ENCODE results near the gene GRIFIN. TPM values are rescaled to one million over a fixed set of nuclear protein-coding genes. Genes with fewer than 3 reads are reported as not detected.

Gene GRIFIN
- total RNA-seq, 6 donors from 2014 or later = not detected

DNA sequence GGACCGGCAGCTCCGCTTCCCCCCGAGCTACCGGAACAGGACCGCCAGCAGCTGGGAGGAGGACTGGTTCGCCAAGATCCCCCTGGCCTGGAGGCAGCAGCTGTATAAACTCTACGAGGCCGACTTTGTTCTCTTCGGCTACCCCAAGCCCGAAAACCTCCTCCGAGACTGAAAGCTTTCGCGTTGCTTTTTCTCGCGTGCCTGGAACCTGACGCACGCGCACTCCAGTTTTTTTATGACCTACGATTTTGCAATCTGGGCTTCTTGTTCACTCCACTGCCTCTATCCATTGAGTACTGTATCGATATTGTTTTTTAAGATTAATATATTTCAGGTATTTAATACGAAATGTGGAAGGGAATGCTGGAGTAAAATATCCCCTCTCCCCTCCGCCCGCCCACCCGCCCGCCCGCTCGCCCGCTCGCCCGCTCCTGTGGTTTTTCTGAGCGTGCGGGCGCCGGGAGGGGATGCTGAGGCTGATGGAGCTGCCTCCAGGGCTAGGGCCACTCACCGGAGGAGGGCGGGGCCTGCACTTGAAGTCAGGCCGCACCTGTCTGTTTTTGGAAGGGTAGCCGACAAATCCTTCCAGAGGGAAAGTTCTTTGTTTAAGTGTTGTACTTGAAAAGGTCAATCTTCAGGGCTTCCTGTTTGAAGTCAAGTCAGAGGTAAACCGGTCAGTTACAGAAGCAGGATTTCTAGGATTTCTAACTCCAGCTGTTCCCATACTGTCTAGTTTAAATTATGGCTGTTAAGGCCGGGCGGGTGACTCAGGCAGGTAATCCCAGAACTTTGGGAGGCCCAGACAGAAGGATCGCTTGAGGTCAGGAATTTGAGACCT is 42.3 kb downstream of the GRIFIN start:
- no peaks in the 10 kb centered on the region for H3K9me3 ChIP-seq
- H3K36me3 ChIP-seq = peaks cover 12 to 31% (median 24%) of the 10 kb centered on the region in 4 donors
- no peaks in the 10 kb centered on the region for H3K27me3 ChIP-seq
- 81% methylated on average over 39 to 42 of the region's 42 CpGs for WGBS, 2 donors
- ATAC-seq (ENCODE audit: low FRiP score in 2 of 2) = peak; percentile 5 to 72
- no peak overlapping the region for H3K4me3 ChIP-seq
- no peak overlapping the region for H3K27ac ChIP-seq
- TF ChIP-seq POLR2AphosphoS5 (IDR thresholded peaks at IDR 0.05) (no peak), EP300 (IDR thresholded peaks at IDR 0.05) (no peak), POLR2A (IDR thresholded peaks at IDR 0.05) (no peak)
- TF ChIP-seq, protein P1, sequence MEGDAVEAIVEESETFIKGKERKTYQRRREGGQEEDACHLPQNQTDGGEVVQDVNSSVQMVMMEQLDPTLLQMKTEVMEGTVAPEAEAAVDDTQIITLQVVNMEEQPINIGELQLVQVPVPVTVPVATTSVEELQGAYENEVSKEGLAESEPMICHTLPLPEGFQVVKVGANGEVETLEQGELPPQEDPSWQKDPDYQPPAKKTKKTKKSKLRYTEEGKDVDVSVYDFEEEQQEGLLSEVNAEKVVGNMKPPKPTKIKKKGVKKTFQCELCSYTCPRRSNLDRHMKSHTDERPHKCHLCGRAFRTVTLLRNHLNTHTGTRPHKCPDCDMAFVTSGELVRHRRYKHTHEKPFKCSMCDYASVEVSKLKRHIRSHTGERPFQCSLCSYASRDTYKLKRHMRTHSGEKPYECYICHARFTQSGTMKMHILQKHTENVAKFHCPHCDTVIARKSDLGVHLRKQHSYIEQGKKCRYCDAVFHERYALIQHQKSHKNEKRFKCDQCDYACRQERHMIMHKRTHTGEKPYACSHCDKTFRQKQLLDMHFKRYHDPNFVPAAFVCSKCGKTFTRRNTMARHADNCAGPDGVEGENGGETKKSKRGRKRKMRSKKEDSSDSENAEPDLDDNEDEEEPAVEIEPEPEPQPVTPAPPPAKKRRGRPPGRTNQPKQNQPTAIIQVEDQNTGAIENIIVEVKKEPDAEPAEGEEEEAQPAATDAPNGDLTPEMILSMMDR (IDR thresholded peaks at IDR 0.05) = no peak
- peaks cover 17 to 32% (median 23%) of the 10 kb centered on the region in 4 donors for H3K4me1 ChIP-seq
- DNase-seq = peak; percentile 84 to 85

GRCh38 chr7:2432910-2433712 is 43.1 kb downstream of the GRIFIN start:
- no peak for ATAC-seq (ENCODE audit: low FRiP score in 2 of 2)
- Histone ChIP-seq H3K27ac (no peak overlapping the region), H3K27me3 (no peaks in the 10 kb centered on the region), H3K9me3 (no peaks in the 10 kb centered on the region), H3K4me3 (no peak overlapping the region), H3K36me3 (peaks cover 12 to 31% (median 24%) of the 10 kb centered on the region in 4 donors), H3K4me1 (peaks cover 11 to 23% (median 17%) of the 10 kb centered on the region in 4 donors)
- 96 to 98% methylated on average over 77 to 85 of the region's 85 CpGs for WGBS, 2 donors
- DNase-seq = peak in 1 of 2 donors; percentile 84
- TF ChIP-seq EP300 (IDR thresholded peaks at IDR 0.05) = no peak
- no peak for TF ChIP-seq POLR2A (IDR thresholded peaks at IDR 0.05)
- TF ChIP-seq, protein P1 (IDR thresholded peaks at IDR 0.05) = no peak
- no peak for TF ChIP-seq POLR2AphosphoS5 (IDR thresholded peaks at IDR 0.05)

DNA sequence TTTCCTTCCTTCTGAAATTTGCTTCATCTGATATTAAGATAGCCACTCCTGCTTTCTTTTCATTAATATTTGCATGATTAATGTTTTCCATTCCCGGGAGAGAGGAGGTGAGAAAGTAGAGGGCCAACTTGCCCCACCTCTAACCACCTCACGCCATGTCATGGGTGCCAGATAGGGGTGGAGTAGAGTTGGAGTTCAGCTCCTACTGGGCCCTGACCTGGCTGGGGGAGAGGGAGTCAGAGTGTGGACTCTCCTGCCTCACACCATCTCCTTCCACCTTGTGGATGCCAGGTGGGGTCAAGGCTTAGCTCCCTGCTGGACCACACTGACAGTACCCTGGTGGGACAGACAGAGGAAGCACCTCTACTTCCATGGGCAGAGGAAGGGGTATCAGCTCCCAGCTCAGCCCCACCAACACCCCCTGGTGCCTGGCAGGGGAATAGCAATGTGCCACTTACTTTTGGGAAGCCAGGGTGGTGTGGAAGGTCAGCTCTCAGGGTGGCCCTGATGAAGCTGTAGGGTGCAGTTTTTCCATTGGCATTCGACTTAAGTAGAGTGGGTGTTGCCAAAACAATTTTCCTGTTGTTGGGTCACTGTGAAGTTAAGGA is 44.8 kb downstream of the GRIFIN start:
- Histone ChIP-seq H3K27me3 (no peaks in the 10 kb centered on the region), H3K4me3 (no peak overlapping the region), H3K4me1 (peaks cover 0 to 6% (median 3%) of the 10 kb centered on the region in 4 donors), H3K36me3 (peaks cover 12 to 31% (median 24%) of the 10 kb centered on the region in 4 donors), H3K9me3 (no peaks in the 10 kb centered on the region), H3K27ac (no peak overlapping the region)
- 81 to 91% methylated on average over 3 of the region's 3 CpGs for WGBS, 2 donors
- DNase-seq = no peak
- TF ChIP-seq, protein P1 (IDR thresholded peaks at IDR 0.05) = peak; percentile 41 to 55 (median 50)
- TF ChIP-seq POLR2AphosphoS5 (IDR thresholded peaks at IDR 0.05) = no peak
- no peak for TF ChIP-seq EP300 (IDR thresholded peaks at IDR 0.05)
- peak in 1 of 2 donors; percentile 48 for ATAC-seq (ENCODE audit: low FRiP score in 2 of 2)

DNA sequence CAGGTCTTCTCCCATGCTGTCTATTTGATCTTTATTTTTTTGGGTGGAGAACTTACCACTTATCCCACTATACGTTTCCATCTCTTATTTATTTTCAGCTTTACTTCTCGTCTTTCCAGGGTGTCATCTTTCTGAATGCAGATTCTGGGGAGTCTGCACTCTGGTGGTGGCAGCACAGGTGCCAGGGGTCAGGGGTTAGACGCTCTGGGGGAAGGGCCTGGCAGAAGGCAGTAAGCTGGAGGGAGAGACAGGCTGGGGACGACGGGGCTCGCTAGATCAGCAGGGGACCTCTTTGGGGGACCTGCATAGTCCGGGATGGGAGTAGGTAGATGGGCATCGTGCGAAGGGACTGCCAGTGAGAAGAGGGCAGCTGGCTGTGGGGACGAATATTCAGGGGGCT is 50.4 kb downstream of the GRIFIN start:
- Histone ChIP-seq H3K36me3 (peaks cover 0 to 4% (median 0%) of the 10 kb centered on the region in 4 donors), H3K4me3 (no peak overlapping the region), H3K27me3 (no peaks in the 10 kb centered on the region), H3K4me1 (no peaks in the 10 kb centered on the region), H3K9me3 (no peaks in the 10 kb centered on the region), H3K27ac (no peak overlapping the region)
- ATAC-seq (ENCODE audit: low FRiP score in 2 of 2) (no peak), DNase-seq (no peak)
- WGBS, 2 donors = 89 to 90% methylated on average over 10 of the region's 10 CpGs
- TF ChIP-seq POLR2AphosphoS5 (IDR thresholded peaks at IDR 0.05) = no peak
- TF ChIP-seq, protein P1 (IDR thresholded peaks at IDR 0.05) = no peak
- no peak for TF ChIP-seq EP300 (IDR thresholded peaks at IDR 0.05)
- no peak for TF ChIP-seq POLR2A (IDR thresholded peaks at IDR 0.05)

Other genes with a start within 250 kb of the GRIFIN start
- gene MAD1L1, start 243.5 kb downstream of the GRIFIN start, total RNA-seq = 100 to 1,000 TPM in 2 of 6 donors, 10 to 100 TPM in 4; 40.6 to 364 (median 65.6) TPM
- 10 to 100 TPM in 5 of 6 donors, 1 to 10 TPM in 1; 9.4 to 27.0 (median 23.0) TPM for gene MRM2, start 234.2 kb downstream of the GRIFIN start, total RNA-seq
- gene NUDT1, start 234.2 kb downstream of the GRIFIN start, total RNA-seq = 10 to 100 TPM in 5 of 6 donors, 1 to 10 TPM in 1; 6.3 to 23.2 (median 13.9) TPM
- 10 to 100 TPM; 16.0 to 74.3 (median 41.2) TPM for gene SNX8, start 162.0 kb downstream of the GRIFIN start, total RNA-seq
- 100 to 1,000 TPM; 110 to 129 (median 117) TPM for gene EIF3B, start 121.6 kb downstream of the GRIFIN start, total RNA-seq
- 10 to 100 TPM; 10.2 to 35.9 (median 27.8) TPM for gene CHST12, start 72.8 kb downstream of the GRIFIN start, total RNA-seq
- gene LFNG, start 43.4 kb upstream of the GRIFIN start, total RNA-seq = 10 to 100 TPM; 30.6 to 62.9 (median 45.2) TPM
- gene BRAT1, start 79.1 kb upstream of the GRIFIN start, total RNA-seq = 10 to 100 TPM; 23.9 to 68.3 (median 31.0) TPM
- 10 to 100 TPM; 18.0 to 51.3 (median 23.9) TPM for gene IQCE, start 82.6 kb upstream of the GRIFIN start, total RNA-seq
- 10 to 100 TPM; 16.5 to 69.6 (median 58.1) TPM for gene TTYH3, start 155.6 kb upstream of the GRIFIN start, total RNA-seq
- gene AMZ1, start 211.8 kb upstream of the GRIFIN start, total RNA-seq = 10 to 100 TPM in 1 of 6 donors, 1 to 10 TPM in 3, under 1 TPM in 2; 0.30 to 16.6 (median 5.3) TPM